ENCODE results near the gene OTOP3.

Gene OTOP3

DNA sequence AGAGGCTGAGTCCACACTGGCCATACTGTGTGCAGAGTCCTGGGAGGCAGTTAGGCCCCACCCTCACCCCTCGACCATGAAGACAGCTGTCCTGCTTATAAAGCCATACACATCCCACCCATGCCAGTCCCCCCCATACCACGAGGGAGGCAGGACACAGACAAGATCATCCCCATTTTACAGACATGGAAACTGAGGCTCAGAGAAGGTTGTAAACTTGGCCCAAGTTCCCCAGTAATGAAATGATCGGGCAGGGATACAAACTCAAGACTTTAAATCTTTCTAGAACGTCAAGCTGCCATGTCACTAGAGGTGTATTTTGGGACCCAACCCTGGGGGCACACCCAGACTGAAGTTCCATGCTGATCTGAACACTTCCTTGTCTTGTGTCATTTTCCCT lies 20.4 kb downstream of the OTOP3 start:
- H3K36me3 ChIP-seq (ENCODE audit: insufficient read depth), result no peaks in the 10 kb centered on the region
- H3K4me2 ChIP-seq, result no peak overlapping the region
- no peaks in the 10 kb centered on the region for H4K20me1 ChIP-seq (ENCODE audit: insufficient read depth)
- no peak overlapping the region for H3K9ac ChIP-seq
- H3K27me3 ChIP-seq (ENCODE audit: insufficient read depth, low read depth), result peaks cover 31% of the 10 kb centered on the region
- no peak overlapping the region for H3K4me3 ChIP-seq (IDR thresholded peaks at IDR 0.05; ENCODE audit: insufficient read depth, low read depth, low read length)
- TF ChIP-seq, protein P1, sequence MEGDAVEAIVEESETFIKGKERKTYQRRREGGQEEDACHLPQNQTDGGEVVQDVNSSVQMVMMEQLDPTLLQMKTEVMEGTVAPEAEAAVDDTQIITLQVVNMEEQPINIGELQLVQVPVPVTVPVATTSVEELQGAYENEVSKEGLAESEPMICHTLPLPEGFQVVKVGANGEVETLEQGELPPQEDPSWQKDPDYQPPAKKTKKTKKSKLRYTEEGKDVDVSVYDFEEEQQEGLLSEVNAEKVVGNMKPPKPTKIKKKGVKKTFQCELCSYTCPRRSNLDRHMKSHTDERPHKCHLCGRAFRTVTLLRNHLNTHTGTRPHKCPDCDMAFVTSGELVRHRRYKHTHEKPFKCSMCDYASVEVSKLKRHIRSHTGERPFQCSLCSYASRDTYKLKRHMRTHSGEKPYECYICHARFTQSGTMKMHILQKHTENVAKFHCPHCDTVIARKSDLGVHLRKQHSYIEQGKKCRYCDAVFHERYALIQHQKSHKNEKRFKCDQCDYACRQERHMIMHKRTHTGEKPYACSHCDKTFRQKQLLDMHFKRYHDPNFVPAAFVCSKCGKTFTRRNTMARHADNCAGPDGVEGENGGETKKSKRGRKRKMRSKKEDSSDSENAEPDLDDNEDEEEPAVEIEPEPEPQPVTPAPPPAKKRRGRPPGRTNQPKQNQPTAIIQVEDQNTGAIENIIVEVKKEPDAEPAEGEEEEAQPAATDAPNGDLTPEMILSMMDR (conservative IDR thresholded peaks at IDR 0.05; ENCODE audit: low read depth, low read length), result no peak
- no peak overlapping the region for H2AFZ ChIP-seq (ENCODE audit: low read depth)
- H3K4me1 ChIP-seq (ENCODE audit: low read depth, poor library complexity, severe bottlenecking), result peaks cover 8% of the 10 kb centered on the region
- H3K79me2 ChIP-seq (ENCODE audit: insufficient read depth, low read depth), result no peaks in the 10 kb centered on the region
- no peak overlapping the region for H3K27ac ChIP-seq

DNA sequence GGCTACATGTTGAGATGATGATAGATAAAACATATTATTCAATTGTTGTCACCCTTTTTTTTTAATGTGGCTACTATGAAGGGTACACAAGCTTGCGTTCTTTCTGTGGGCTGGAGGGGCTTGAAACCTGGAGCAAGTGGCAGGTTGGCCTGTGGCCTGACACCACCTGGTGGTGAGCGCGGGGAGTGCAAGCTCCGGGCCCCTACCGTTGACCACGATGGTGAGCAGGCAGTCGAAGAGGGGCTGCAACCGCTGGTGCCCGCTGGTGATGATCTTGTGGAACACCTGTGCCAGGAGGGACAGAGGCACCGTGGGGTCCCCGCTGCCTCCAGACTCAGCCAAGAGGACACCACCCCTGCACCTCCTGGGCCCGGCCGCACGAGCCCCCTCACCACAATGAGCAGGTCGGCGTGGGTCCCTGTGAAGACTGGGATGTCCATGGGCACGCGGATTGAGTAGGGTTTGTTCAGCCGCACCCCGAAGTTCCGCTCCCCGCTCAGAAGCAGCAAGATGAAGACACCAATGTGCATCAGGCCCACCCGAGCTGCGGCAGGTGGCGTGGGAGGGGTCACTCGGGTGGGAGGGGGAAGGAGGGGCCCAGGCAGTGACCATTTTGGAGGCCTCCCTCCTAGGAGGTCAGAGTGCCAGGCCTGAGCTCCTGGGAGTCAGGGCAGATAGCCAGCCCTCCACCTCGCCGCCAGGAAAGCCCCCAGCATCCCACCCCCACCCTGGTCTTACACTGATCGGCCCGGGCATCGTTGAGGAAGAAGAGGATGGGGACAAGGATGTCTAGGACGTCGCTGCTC lies 22.4 kb downstream of the OTOP3 start:
- H3K27ac ChIP-seq, result no peak overlapping the region
- no peak overlapping the region for H2AFZ ChIP-seq (ENCODE audit: low read depth)
- H3K36me3 ChIP-seq (ENCODE audit: insufficient read depth), result no peaks in the 10 kb centered on the region
- H3K4me2 ChIP-seq, result no peak overlapping the region
- TF ChIP-seq, protein P1 (conservative IDR thresholded peaks at IDR 0.05; ENCODE audit: low read depth, low read length), result peak; percentile 93
- H3K27me3 ChIP-seq (ENCODE audit: insufficient read depth, low read depth), result peaks cover 17% of the 10 kb centered on the region; the same call in 1 of the 2 replicates
- no peaks in the 10 kb centered on the region for H4K20me1 ChIP-seq (ENCODE audit: insufficient read depth)
- H3K79me2 ChIP-seq (ENCODE audit: insufficient read depth, low read depth), result no peaks in the 10 kb centered on the region
- H3K4me1 ChIP-seq (ENCODE audit: low read depth, poor library complexity, severe bottlenecking), result peaks cover 15% of the 10 kb centered on the region
- H3K4me3 ChIP-seq (IDR thresholded peaks at IDR 0.05; ENCODE audit: insufficient read depth, low read depth, low read length), result no peak overlapping the region
- H3K9ac ChIP-seq, result no peak overlapping the region

DNA sequence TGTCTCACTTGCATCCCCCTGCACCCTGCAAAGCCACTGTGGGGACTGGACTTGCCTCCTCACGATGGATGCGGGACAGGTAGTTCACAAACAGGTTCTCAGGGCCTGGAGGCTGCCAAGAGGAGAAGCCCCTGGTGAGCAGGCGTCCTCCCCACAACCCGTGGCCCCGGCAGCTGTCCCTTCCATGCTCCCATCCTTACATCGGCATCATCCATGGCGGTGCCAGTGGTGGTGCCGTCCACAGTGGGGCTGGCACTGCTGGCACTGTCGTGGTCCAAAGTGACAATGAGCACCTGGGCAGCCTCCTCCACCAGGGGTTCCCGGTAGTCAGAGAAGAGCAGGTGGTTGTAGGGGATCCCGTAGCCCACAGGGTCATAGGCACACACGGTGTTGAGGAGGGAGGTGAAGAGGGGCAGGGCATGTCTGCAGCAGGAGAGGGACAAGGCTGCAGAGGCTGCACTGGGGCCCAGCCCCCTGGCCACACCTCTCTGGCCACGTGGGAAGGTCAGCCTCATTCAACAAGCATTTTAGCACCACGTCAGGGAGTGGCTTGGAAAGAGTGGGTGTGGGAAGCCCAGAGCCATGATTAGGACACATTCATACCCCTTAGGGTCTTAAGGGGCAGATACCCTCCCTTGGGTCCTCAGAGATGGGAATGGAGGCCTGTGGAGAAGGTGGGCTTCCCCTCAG lies 24.3 kb downstream of the OTOP3 start:
- peaks cover 5% of the 10 kb centered on the region; the same call in 1 of the 2 replicates for H3K27me3 ChIP-seq (ENCODE audit: insufficient read depth, low read depth)
- peaks cover 15% of the 10 kb centered on the region for H3K4me1 ChIP-seq (ENCODE audit: low read depth, poor library complexity, severe bottlenecking)
- no peak overlapping the region for H3K9ac ChIP-seq
- no peaks in the 10 kb centered on the region for H4K20me1 ChIP-seq (ENCODE audit: insufficient read depth)
- no peaks in the 10 kb centered on the region for H3K79me2 ChIP-seq (ENCODE audit: insufficient read depth, low read depth)
- TF ChIP-seq, protein P1 (conservative IDR thresholded peaks at IDR 0.05; ENCODE audit: low read depth, low read length), result no peak
- peak overlapping the region; percentile 68; the same call in 1 of the 2 replicates for H2AFZ ChIP-seq (ENCODE audit: low read depth)
- no peak overlapping the region for H3K4me2 ChIP-seq
- H3K36me3 ChIP-seq (ENCODE audit: insufficient read depth), result no peaks in the 10 kb centered on the region
- H3K4me3 ChIP-seq (IDR thresholded peaks at IDR 0.05; ENCODE audit: insufficient read depth, low read depth, low read length), result no peak overlapping the region
- no peak overlapping the region for H3K27ac ChIP-seq

DNA sequence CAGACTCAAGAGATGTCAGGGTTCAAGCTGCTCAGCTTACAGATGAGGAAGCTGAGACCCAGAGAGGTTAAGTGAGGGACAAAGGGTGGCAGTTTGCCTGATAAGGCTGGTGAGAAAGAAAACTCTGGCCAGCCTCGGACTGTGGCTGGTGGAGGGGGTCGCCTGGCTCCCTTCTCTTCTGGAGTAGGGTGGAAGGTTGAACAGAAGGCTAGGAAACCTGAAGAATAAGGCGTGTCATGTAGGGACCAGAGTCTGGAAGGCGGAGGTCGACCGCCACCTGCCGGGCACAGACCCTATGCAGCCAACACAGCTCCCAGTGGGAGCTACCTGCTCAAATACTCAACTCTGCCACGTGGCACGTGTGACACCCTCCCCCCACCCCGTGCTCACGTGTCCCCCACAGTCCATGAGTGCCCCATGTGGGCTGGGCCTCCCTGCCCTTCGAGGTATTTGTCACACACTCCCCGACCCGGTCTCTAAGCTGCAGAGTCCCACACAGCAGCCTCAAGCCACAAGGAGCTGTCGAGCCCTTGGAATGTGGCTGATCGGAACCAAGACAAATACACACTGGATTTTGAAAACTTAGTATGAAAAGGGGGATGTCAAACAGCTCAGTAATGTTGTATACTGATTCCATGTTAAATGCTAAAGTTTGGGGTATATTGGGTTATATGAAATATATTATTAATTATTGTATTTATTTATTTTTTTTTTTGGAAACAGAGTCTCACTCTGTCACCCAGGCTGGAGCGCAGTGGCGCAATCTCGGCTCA lies 25.1 kb downstream of the OTOP3 start:
- Histone ChIP-seq H2AFZ (ENCODE audit: low read depth) (peak overlapping the region; percentile 68), H3K4me3 (IDR thresholded peaks at IDR 0.05; ENCODE audit: insufficient read depth, low read depth, low read length) (no peak overlapping the region), H3K4me2 (peak overlapping the region; percentile 70), H3K36me3 (ENCODE audit: insufficient read depth) (no peaks in the 10 kb centered on the region), H3K9ac (no peak overlapping the region), H4K20me1 (ENCODE audit: insufficient read depth) (no peaks in the 10 kb centered on the region), H3K79me2 (ENCODE audit: insufficient read depth, low read depth) (no peaks in the 10 kb centered on the region), H3K27ac (no peak overlapping the region), H3K4me1 (ENCODE audit: low read depth, poor library complexity, severe bottlenecking) (peaks cover 15% of the 10 kb centered on the region), H3K27me3 (ENCODE audit: insufficient read depth, low read depth) (peaks cover 3% of the 10 kb centered on the region; the same call in 1 of the 2 replicates)
- TF ChIP-seq, protein P1 (conservative IDR thresholded peaks at IDR 0.05; ENCODE audit: low read depth, low read length), result peak; percentile 76
